Epithelial cell of prostate (primary cell): ENCODE results near the gene TTC21A.
"Not testable (repeated sequence)": the region's sequence is repeated elsewhere in the genome, so short reads cannot be mapped to it uniquely, and the experiment has no call there.

ENCODE experiments used
- DNase-seq: peaks from one replicate; pipeline ENCODE4 v3.0.0-alpha.2; 2011; ENCODE audit warnings: low read depth, low spot score
- H3K27ac ChIP-seq: fragments of 450-650 bp; 2 replicates; pipeline ENCODE4 v1.5.1; 2017; ENCODE audit warnings: mild to moderate bottlenecking

The TTC21A gene

GRCh38 chr3:39170877-39171276 is 63.4 kb downstream of the TTC21A start:
- not testable (repeated sequence) for DNase-seq, H3K27ac ChIP-seq

- DNase-seq = no peak
- no peak overlapping the region for H3K27ac ChIP-seq
These were observed 64.4 kb downstream of the TTC21A start for GRCh38 chr3:39171860-39172259.

GRCh38 chr3:39173318-39174125 is 66.0 kb downstream of the TTC21A start:
- DNase-seq = no peak

GRCh38 chr3:39176025-39176714 is 68.7 kb downstream of the TTC21A start:
- no peak for DNase-seq
- H3K27ac ChIP-seq = no peak overlapping the region

More at GRCh38 chr3:39173318-39174125, 66.0 kb downstream of the TTC21A start:
- H3K27ac ChIP-seq = no peak overlapping the region

- no peak for DNase-seq
- peak overlapping the region; percentile 65 for H3K27ac ChIP-seq
These were observed 70.3 kb downstream of the TTC21A start for GRCh38 chr3:39177708-39178332.

GRCh38 chr3:39178553-39178952 is 71.1 kb downstream of the TTC21A start:
- peak overlapping the region; percentile 65 for H3K27ac ChIP-seq
- no peak for DNase-seq

GRCh38 chr3:39180183-39180545 is 72.7 kb downstream of the TTC21A start:
- no peak overlapping the region for H3K27ac ChIP-seq
- no peak for DNase-seq

GRCh38 chr3:39180546-39181346 is 73.3 kb downstream of the TTC21A start:
- no peak for DNase-seq
- H3K27ac ChIP-seq = no peak overlapping the region

- H3K27ac ChIP-seq = no peak overlapping the region
- no peak for DNase-seq
These were observed 74.2 kb downstream of the TTC21A start for GRCh38 chr3:39181408-39182335.

GRCh38 chr3:39183211-39184080 is 76.0 kb downstream of the TTC21A start:
- no peak overlapping the region for H3K27ac ChIP-seq
- DNase-seq = no peak

GRCh38 chr3:39184081-39184967 is 76.8 kb downstream of the TTC21A start:
- DNase-seq = no peak
- no peak overlapping the region for H3K27ac ChIP-seq

- H3K27ac ChIP-seq = no peak overlapping the region
- DNase-seq = no peak
These were observed 77.4 kb downstream of the TTC21A start for GRCh38 chr3:39184968-39185285.

GRCh38 chr3:39185326-39185958 is 78.0 kb downstream of the TTC21A start:
- no peak for DNase-seq
- H3K27ac ChIP-seq = no peak overlapping the region

- no peak overlapping the region for H3K27ac ChIP-seq
- DNase-seq = no peak
These were observed 78.6 kb downstream of the TTC21A start for GRCh38 chr3:39185959-39186691.

- no peak for DNase-seq
- H3K27ac ChIP-seq = no peak overlapping the region
These were observed 79.2 kb downstream of the TTC21A start for GRCh38 chr3:39186692-39187151.

GRCh38 chr3:39187372-39188155 is 80.1 kb downstream of the TTC21A start:
- H3K27ac ChIP-seq = no peak overlapping the region
- DNase-seq = no peak
